ENCODE data around the gene MSRB3. TPM values are rescaled to one million over a fixed set of nuclear protein-coding genes. Genes with fewer than 3 reads are reported as not detected.
"Not testable (repeated sequence)": the region's sequence is repeated elsewhere in the genome, so short reads cannot be mapped to it uniquely, and the experiment has no call there.

Gene MSRB3
- total RNA-seq, 2 experiments from 2014 or later: not detected

- ChIA-PET POLR2A (no interaction called here), CTCF (no interaction called here)
Measured at GRCh38 chr12:65443038-65443437, 164.6 kb downstream of the MSRB3 start.

GRCh38 chr12:65444996-65445395 lies 166.5 kb downstream of the MSRB3 start:
- ChIA-PET CTCF (no interaction called here), POLR2A (no interaction called here)

GRCh38 chr12:65446901-65447300 lies 168.4 kb downstream of the MSRB3 start:
- ChIA-PET POLR2A (no interaction called here), CTCF (interaction anchor here (1.4 kb wide), 1 partner anchor 109 kb away, joined by 4 read pairs; no protein-coding TSS in a partner anchor)

GRCh38 chr12:65449400-65449799 lies 170.9 kb downstream of the MSRB3 start:
- CTCF ChIA-PET: no interaction called here

GRCh38 chr12:65450625-65451024 lies 172.1 kb downstream of the MSRB3 start:
- POLR2A ChIA-PET: no interaction called here
- CTCF ChIA-PET: no interaction called here

More at GRCh38 chr12:65449400-65449799, 170.9 kb downstream of the MSRB3 start:
- POLR2A ChIA-PET: no interaction called here

- POLR2A ChIA-PET: no interaction called here
- CTCF ChIA-PET: no interaction called here
Measured at GRCh38 chr12:65454115-65454787, 175.8 kb downstream of the MSRB3 start.

GRCh38 chr12:65457341-65457740 lies 178.9 kb downstream of the MSRB3 start:
- POLR2A ChIA-PET, CTCF ChIA-PET: not testable (repeated sequence)

- ChIA-PET CTCF (no interaction called here), POLR2A (no interaction called here)
Measured at GRCh38 chr12:65458718-65459117, 180.2 kb downstream of the MSRB3 start.

GRCh38 chr12:65459545-65459944 lies 181.1 kb downstream of the MSRB3 start:
- ChIA-PET CTCF (no interaction called here), POLR2A (no interaction called here)

GRCh38 chr12:65460063-65460462 lies 181.6 kb downstream of the MSRB3 start:
- ChIA-PET POLR2A (no interaction called here), CTCF (no interaction called here)

- POLR2A ChIA-PET: no interaction called here
- CTCF ChIA-PET: no interaction called here
Measured at GRCh38 chr12:65461017-65461416, 182.5 kb downstream of the MSRB3 start.

GRCh38 chr12:65462484-65462883 lies 184.0 kb downstream of the MSRB3 start:
- POLR2A ChIA-PET: no interaction called here
- CTCF ChIA-PET: no interaction called here

- ChIA-PET POLR2A (no interaction called here), CTCF (no interaction called here)
Measured at GRCh38 chr12:65463082-65463481, 184.6 kb downstream of the MSRB3 start.

GRCh38 chr12:65463611-65464010 lies 185.1 kb downstream of the MSRB3 start:
- POLR2A ChIA-PET: no interaction called here

GRCh38 chr12:65464930-65465329 lies 186.4 kb downstream of the MSRB3 start:
- ChIA-PET CTCF (no interaction called here), POLR2A (no interaction called here)

More at GRCh38 chr12:65463611-65464010, 185.1 kb downstream of the MSRB3 start:
- CTCF ChIA-PET: no interaction called here

GRCh38 chr12:65465766-65466547 lies 187.5 kb downstream of the MSRB3 start:
- CTCF ChIA-PET: no interaction called here
- POLR2A ChIA-PET: no interaction called here

- POLR2A ChIA-PET: no interaction called here
- CTCF ChIA-PET: no interaction called here
Measured at GRCh38 chr12:65466911-65467310, 188.4 kb downstream of the MSRB3 start.

- CTCF ChIA-PET: no interaction called here
- POLR2A ChIA-PET: no interaction called here
Measured at GRCh38 chr12:65470256-65470655, 191.8 kb downstream of the MSRB3 start.

GRCh38 chr12:65472079-65472478 lies 193.6 kb downstream of the MSRB3 start:
- POLR2A ChIA-PET: no interaction called here

GRCh38 chr12:65474831-65475230 lies 196.3 kb downstream of the MSRB3 start:
- ChIA-PET CTCF (no interaction called here), POLR2A (no interaction called here)

More at GRCh38 chr12:65472079-65472478, 193.6 kb downstream of the MSRB3 start:
- CTCF ChIA-PET: no interaction called here

- ChIA-PET CTCF (no interaction called here), POLR2A (no interaction called here)
Measured at GRCh38 chr12:65477721-65478120, 199.2 kb downstream of the MSRB3 start.
